Ascending aorta (tissue), 2 donors: ENCODE results near the gene KCNK18. TPM values are rescaled to one million over a fixed set of nuclear protein-coding genes. Genes with fewer than 3 reads are reported as not detected.
A peak's percentile ranks its signal among the peaks of the same experiment; 100 is the strongest.
"Not testable (repeated sequence)": the region's sequence is repeated elsewhere in the genome, so short reads cannot be mapped to it uniquely, and the experiment has no call there.

ENCODE experiments used
- DNase-seq, 2 donors: peaks; one replicate each; pipeline ENCODE4 v3.0.0-alpha.2; 2019; ENCODE audit warnings: low spot score in 2 of 2
- H3K27ac ChIP-seq, 2 donors: fragments of 200-600 bp; sonication (generic); one replicate each; pipeline ENCODE4 v1.5.1; 2016 to 2017; ENCODE audit warnings: mild to moderate bottlenecking in 1 of 2
- H3K27me3 ChIP-seq: fragments of 200-600 bp; sonication (generic); one replicate; pipeline ENCODE4 v1.5.1; 2017
- H3K36me3 ChIP-seq, 2 donors: fragments of 200-600 bp; sonication (generic); one replicate each; pipeline ENCODE4 v1.5.1; 2016
- H3K4me1 ChIP-seq, 2 donors: fragments of 200-600 bp; sonication (generic); one replicate each; pipeline ENCODE4 v1.5.1; 2016 to 2017; ENCODE audit warnings: mild to moderate bottlenecking in 1 of 2
- H3K4me3 ChIP-seq, 2 donors: fragments of 200-600 bp; sonication (generic); one replicate each; pipeline ENCODE4 v1.5.1; 2016 to 2017; ENCODE audit warnings: mild to moderate bottlenecking in 1 of 2
- H3K9me3 ChIP-seq, 2 donors: fragments of 200-600 bp; sonication (generic); one replicate each; pipeline ENCODE4 v1.5.1; 2016
- intact Hi-C: fragments of 100-400 bp; cut with DNase I; formaldehyde crosslinking; loops from one replicate; pipeline ENCODE4 v1.15.1; 2023
- total RNA-seq: library from RNA; depleted of rRNA; stranded (reverse); fragments of >200 nt; gene quantifications from one replicate; pipeline ENCODE4 v1.1.0, GENCODE V29; 2016
- TF ChIP-seq, protein P1 (sequence below), 3 experiments: fragments of 200-600 bp in 2 of 3; fragments of 450-650 bp in 1 of 3; sonication (generic) in 2 of 3; IDR thresholded peaks; one replicate each; pipeline ENCODE4 v1.5.1; 2016 to 2019; ENCODE audit warnings: antibody characterized with exemption in 3 of 3, mild to moderate bottlenecking in 1 of 3, moderate library complexity in 1 of 3

The KCNK18 gene
- total RNA-seq, 1 donor from 2014 or later: not detected

DNA sequence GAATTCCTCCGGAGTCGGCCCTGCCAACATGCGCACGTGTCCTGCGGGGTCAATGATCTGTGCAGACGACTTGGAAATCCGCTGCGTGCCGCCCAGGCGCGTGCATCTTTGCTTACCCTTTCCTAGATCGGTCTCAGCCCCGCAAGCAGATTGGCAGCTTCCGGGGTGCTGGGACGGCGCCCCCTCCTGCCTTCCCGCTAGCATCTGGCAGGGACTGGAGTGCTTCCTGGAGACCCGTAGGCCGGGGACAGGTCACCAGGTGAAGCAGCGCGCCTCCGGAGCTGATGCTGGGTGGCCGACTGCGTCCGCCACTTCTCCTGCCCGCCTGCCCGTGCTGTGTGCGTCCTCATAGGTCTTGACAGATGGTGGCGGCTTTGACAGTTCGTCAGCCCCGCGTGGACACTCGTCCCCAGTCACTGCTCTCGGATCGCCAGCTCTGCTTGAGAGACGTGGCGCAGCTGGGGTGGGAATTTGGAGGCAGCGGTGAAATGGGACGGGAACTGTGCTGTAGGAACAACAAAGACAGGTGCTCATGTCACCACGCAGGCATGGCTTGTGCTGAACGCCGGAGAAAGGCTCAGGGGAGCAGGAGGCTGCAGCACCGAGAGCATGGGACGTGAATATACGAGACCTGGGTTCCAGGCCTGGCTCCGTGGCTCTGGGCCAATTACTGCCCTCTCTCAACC, 21.9 kb upstream of the KCNK18 start:
- peak overlapping the region; percentile 59 to 60 for H3K4me3 ChIP-seq
- no peaks in the 10 kb centered on the region for H3K36me3 ChIP-seq
- intact Hi-C loops: loop anchor here (1.0 to 10.0 kb wide), 3 partner anchors 171 to 493 kb away; partner anchors contain the start of gene SHTN1
- no peaks in the 10 kb centered on the region for H3K9me3 ChIP-seq
- DNase-seq: no peak
- H3K4me1 ChIP-seq: peaks cover 6% of the 10 kb centered on the region in 2 donors
- no peak overlapping the region for H3K27ac ChIP-seq
- no peaks in the 10 kb centered on the region for H3K27me3 ChIP-seq
- TF ChIP-seq, protein P1, sequence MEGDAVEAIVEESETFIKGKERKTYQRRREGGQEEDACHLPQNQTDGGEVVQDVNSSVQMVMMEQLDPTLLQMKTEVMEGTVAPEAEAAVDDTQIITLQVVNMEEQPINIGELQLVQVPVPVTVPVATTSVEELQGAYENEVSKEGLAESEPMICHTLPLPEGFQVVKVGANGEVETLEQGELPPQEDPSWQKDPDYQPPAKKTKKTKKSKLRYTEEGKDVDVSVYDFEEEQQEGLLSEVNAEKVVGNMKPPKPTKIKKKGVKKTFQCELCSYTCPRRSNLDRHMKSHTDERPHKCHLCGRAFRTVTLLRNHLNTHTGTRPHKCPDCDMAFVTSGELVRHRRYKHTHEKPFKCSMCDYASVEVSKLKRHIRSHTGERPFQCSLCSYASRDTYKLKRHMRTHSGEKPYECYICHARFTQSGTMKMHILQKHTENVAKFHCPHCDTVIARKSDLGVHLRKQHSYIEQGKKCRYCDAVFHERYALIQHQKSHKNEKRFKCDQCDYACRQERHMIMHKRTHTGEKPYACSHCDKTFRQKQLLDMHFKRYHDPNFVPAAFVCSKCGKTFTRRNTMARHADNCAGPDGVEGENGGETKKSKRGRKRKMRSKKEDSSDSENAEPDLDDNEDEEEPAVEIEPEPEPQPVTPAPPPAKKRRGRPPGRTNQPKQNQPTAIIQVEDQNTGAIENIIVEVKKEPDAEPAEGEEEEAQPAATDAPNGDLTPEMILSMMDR (IDR thresholded peaks at IDR 0.05): no peak

GRCh38 chr10:117175901-117176534, 21.3 kb upstream of the KCNK18 start:
- Histone ChIP-seq H3K4me3 (peak overlapping the region; percentile 59 to 60), H3K4me1 (peaks cover 6% of the 10 kb centered on the region in 2 donors), H3K27me3 (no peaks in the 10 kb centered on the region), H3K36me3 (no peaks in the 10 kb centered on the region), H3K9me3 (no peaks in the 10 kb centered on the region), H3K27ac (no peak overlapping the region)
- TF ChIP-seq, protein P1 (IDR thresholded peaks at IDR 0.05): peak; percentile 44 to 85 (median 80)
- intact Hi-C loops: loop anchor here (1.0 to 10.0 kb wide), 3 partner anchors 171 to 494 kb away; partner anchors contain the start of gene SHTN1
- peak in 1 of 2 donors; percentile 81 for DNase-seq

- Histone ChIP-seq H3K4me3 (no peak overlapping the region), H3K9me3 (no peaks in the 10 kb centered on the region), H3K36me3 (no peaks in the 10 kb centered on the region), H3K27ac (no peak overlapping the region), H3K4me1 (peaks cover 6% of the 10 kb centered on the region in 2 donors), H3K27me3 (no peaks in the 10 kb centered on the region)
- DNase-seq: no peak
- intact Hi-C loops: loop anchor here (5.0 to 10.0 kb wide), 2 partner anchors 173 to 496 kb away; partner anchors contain the start of gene SHTN1
- TF ChIP-seq, protein P1 (IDR thresholded peaks at IDR 0.05): no peak
Measured at GRCh38 chr10:117178190-117178589, 19.1 kb upstream of the KCNK18 start.

- intact Hi-C loops: no loop called here
- no peaks in the 10 kb centered on the region for H3K4me1 ChIP-seq
- TF ChIP-seq, protein P1 (IDR thresholded peaks at IDR 0.05): no peak
- no peaks in the 10 kb centered on the region for H3K36me3 ChIP-seq
- no peaks in the 10 kb centered on the region for H3K9me3 ChIP-seq
- no peak overlapping the region for H3K4me3 ChIP-seq
- no peak for DNase-seq
- no peak overlapping the region for H3K27ac ChIP-seq
- no peaks in the 10 kb centered on the region for H3K27me3 ChIP-seq
Measured at GRCh38 chr10:117184296-117184695, 13.0 kb upstream of the KCNK18 start.

DNA sequence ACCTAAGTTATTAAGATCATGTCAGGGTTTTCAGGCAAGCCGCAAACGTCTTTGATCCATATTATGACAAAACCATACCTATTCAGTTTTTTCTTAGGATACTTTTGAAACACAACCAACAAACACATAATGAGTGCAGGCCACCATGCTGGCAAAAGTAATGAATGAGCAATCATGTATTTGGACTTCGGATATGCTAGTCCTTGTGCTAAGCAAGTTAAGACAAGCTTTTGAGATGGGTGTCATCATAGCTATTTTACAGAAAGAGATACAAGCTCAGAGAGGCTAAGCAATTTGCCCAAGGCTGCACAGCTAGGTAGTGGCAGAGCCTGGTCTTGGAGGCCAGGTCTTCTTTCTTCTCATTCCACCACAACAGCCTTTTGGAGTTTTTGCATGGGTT, 12.5 kb upstream of the KCNK18 start:
- TF ChIP-seq, protein P1 (IDR thresholded peaks at IDR 0.05): no peak
- Histone ChIP-seq H3K27me3 (no peaks in the 10 kb centered on the region), H3K9me3 (no peaks in the 10 kb centered on the region), H3K36me3 (no peaks in the 10 kb centered on the region), H3K27ac (no peak overlapping the region), H3K4me3 (no peak overlapping the region), H3K4me1 (no peaks in the 10 kb centered on the region)
- no peak for DNase-seq
- intact Hi-C loops: no loop called here

GRCh38 chr10:117185817-117186216, 11.5 kb upstream of the KCNK18 start:
- H3K36me3 ChIP-seq, H3K9me3 ChIP-seq, intact Hi-C loops, H3K27me3 ChIP-seq, DNase-seq, H3K4me1 ChIP-seq, H3K4me3 ChIP-seq, H3K27ac ChIP-seq: not testable (repeated sequence)
